Ishikawa (cell line): ENCODE results near the gene NUTF2.

ENCODE experiments used
- CEBPB ChIP-seq: IDR thresholded peaks from 2 replicates; pipeline ENCODE4 v1.6.1; 2012
- CREB1 ChIP-seq: IDR thresholded peaks from 2 replicates; pipeline ENCODE4 v1.6.1; 2012; ENCODE audit warnings: low read depth
- EGR1 ChIP-seq: IDR thresholded peaks from 2 replicates; pipeline ENCODE4 v1.6.1; 2012
- EP300 ChIP-seq: IDR thresholded peaks from 2 replicates; pipeline ENCODE4 v1.6.1; 2012; ENCODE audit warnings: borderline replicate concordance
- FOXM1 ChIP-seq: IDR thresholded peaks from 2 replicates; pipeline ENCODE4 v1.6.1; 2012; ENCODE audit warnings: low read depth, borderline replicate concordance
- NFIC ChIP-seq: IDR thresholded peaks from 2 replicates; pipeline ENCODE4 v1.6.1; 2012
- RAD21 ChIP-seq: IDR thresholded peaks from 2 replicates; pipeline ENCODE4 v1.6.1; 2012; ENCODE audit warnings: low read depth
- REST ChIP-seq: IDR thresholded peaks from 2 replicates; pipeline ENCODE4 v1.6.1; 2012; ENCODE audit warnings: low read depth, mild to moderate bottlenecking
- TAF1 ChIP-seq: IDR thresholded peaks from 2 replicates; pipeline ENCODE4 v1.6.1; 2012; ENCODE audit warnings: low read depth, mild to moderate bottlenecking
- TCF12 ChIP-seq: IDR thresholded peaks from 2 replicates; pipeline ENCODE4 v1.6.1; 2012; ENCODE audit warnings: low read depth
- TEAD4 ChIP-seq: IDR thresholded peaks from 2 replicates; pipeline ENCODE4 v1.6.1; 2012
- YY1 ChIP-seq: IDR thresholded peaks from 2 replicates; pipeline ENCODE4 v1.6.1; 2012; ENCODE audit warnings: low read depth
- ZBTB7A ChIP-seq: IDR thresholded peaks from 2 replicates; pipeline ENCODE4 v1.6.1; 2012; ENCODE audit warnings: low read depth
- TF ChIP-seq, protein P1 (sequence below): IDR thresholded peaks from 2 replicates; pipeline ENCODE4 v1.6.1; 2012
- TF ChIP-seq, protein P2 (sequence below): IDR thresholded peaks from 2 replicates; pipeline ENCODE4 v1.6.1; 2012

NUTF2 gene

GRCh38 chr16:67855789-67856188 is 9.1 kb downstream of the NUTF2 start:
- TF ChIP-seq YY1 (no peak), TAF1 (no peak), NFIC (no peak), TEAD4 (no peak), CEBPB (no peak), TCF12 (no peak), EP300 (no peak), ZBTB7A (no peak), REST (no peak), CREB1 (no peak)
- TF ChIP-seq, protein P1, sequence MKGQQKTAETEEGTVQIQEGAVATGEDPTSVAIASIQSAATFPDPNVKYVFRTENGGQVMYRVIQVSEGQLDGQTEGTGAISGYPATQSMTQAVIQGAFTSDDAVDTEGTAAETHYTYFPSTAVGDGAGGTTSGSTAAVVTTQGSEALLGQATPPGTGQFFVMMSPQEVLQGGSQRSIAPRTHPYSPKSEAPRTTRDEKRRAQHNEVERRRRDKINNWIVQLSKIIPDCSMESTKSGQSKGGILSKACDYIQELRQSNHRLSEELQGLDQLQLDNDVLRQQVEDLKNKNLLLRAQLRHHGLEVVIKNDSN: no peak

- TF ChIP-seq YY1 (no peak), EGR1 (no peak), ZBTB7A (no peak), TAF1 (no peak)
Observed at GRCh38 chr16:67856927-67857546, 10.3 kb downstream of the NUTF2 start.

DNA sequence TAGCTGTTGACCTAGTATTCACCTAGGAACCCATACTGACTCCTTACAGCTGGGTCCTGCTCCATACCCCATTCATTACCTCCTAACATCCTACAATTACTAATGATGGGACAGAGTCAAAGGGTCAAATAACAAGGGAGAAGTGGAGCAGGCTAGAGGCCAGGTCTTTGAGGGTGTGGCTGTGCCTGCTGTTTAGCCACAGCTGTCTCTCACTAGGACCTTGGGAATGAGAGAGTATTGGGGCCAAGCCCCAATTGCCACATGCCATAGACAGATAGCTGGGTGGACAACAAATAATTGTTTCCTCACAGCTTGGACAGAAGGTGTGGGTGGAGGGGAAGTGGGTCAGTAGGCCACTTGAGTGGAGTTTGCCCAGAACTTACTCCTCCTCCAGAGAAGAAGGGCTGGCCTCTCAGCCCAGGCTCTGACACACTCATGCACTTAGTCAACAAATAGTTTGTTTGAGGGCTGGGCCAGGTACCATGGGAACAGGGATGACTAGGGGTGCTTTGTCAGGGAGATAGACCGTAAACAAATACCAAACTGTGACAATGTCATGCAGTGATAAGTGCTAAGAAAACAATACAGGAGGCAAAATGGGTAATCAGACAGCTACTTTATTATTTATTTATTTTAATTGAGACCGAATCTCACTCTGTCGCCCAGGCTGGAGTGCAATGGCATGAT is 11.0 kb downstream of the NUTF2 start:
- TF ChIP-seq CREB1: no peak
- TF ChIP-seq, protein P2, sequence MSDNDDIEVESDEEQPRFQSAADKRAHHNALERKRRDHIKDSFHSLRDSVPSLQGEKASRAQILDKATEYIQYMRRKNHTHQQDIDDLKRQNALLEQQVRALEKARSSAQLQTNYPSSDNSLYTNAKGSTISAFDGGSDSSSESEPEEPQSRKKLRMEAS: no peak
- no peak for TF ChIP-seq EP300
- TF ChIP-seq, protein P1: no peak
- TF ChIP-seq TCF12: no peak
- no peak for TF ChIP-seq NFIC
- no peak for TF ChIP-seq YY1
- no peak for TF ChIP-seq RAD21
- no peak for TF ChIP-seq CEBPB
- no peak for TF ChIP-seq ZBTB7A
- no peak for TF ChIP-seq REST
- no peak for TF ChIP-seq TEAD4
- no peak for TF ChIP-seq EGR1
- no peak for TF ChIP-seq FOXM1
- TF ChIP-seq TAF1: no peak

DNA sequence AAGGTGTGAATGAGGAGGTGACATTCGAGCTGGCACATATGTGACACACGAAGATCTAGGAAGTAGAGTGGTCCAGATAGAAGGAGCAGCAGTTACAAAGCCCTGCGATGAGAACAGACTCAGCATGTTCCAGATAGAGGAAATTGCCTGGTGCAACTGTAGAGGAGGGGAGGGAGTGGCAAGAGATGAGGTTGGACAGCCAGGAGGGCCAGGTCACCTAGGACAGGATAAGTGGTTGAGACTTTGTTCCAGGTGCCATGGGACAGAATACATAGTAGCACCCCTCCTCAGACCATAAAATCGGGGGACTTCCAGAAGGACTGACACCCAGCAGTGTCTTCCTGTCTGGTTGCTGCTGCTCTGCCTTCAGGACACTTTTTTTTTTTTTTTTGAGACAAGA is 11.8 kb downstream of the NUTF2 start:
- TF ChIP-seq REST: no peak
- no peak for TF ChIP-seq NFIC
- TF ChIP-seq, protein P2: no peak
- TF ChIP-seq EP300: no peak
- TF ChIP-seq ZBTB7A: no peak
- TF ChIP-seq TCF12: no peak
- TF ChIP-seq RAD21: no peak
- TF ChIP-seq YY1: no peak
- no peak for TF ChIP-seq EGR1
- TF ChIP-seq, protein P1: no peak
- no peak for TF ChIP-seq CEBPB
- no peak for TF ChIP-seq TEAD4
- TF ChIP-seq TAF1: no peak
- TF ChIP-seq CREB1: no peak
- no peak for TF ChIP-seq FOXM1
